Measurements from ENCODE around the gene LGALS7.
A peak's percentile ranks its signal among the peaks of the same experiment; 100 is the strongest.

Gene LGALS7

GRCh38 chr19:38812841-38813320, 39.6 kb upstream of the LGALS7 start, which contains the start of gene LGALS4:
Gene LGALS4, minus strand, starts transcription at chr19:38812945. Its CDS starts 59 bp downstream, at chr19:38812886.
- H3K14ac ChIP-seq (ENCODE audit: low read length in 2 of 2), result no peak within 1 kb of the TSS
- no peak within 1 kb of the TSS for H3K4me3 ChIP-seq (ENCODE audit: insufficient read depth in 1 of 2, low read depth in 1 of 2, low read length in 2 of 2)
- no peak within 1 kb of the TSS for H2BK12ac ChIP-seq (ENCODE audit: low read length in 2 of 2)
- no peak within 1 kb of the TSS for H3K27ac ChIP-seq (ENCODE audit: low read length, poor library complexity, severe bottlenecking)
- no peak within 1 kb of the TSS for H2BK120ac ChIP-seq (ENCODE audit: low read depth, low read length)
- no peaks in the 10 kb centered on the region for H3K9me3 ChIP-seq (ENCODE audit: control insufficient read depth, low read length)
- no peak within 1 kb of the TSS for H2AFZ ChIP-seq (ENCODE audit: low read depth, low read length)
- peaks cover 6% of the 10 kb centered on the region for H3K4me1 ChIP-seq (ENCODE audit: control insufficient read depth, insufficient read depth, low read depth, low read length)
- H2BK5ac ChIP-seq (ENCODE audit: low read depth, low read length, poor library complexity, severe bottlenecking), result no peak within 1 kb of the TSS
- no peak within 1 kb of the TSS for H2BK15ac ChIP-seq (ENCODE audit: low read depth, poor library complexity, severe bottlenecking)
- H2AK5ac ChIP-seq (ENCODE audit: low read length, severe bottlenecking), result no peak within 1 kb of the TSS
- 91% methylated on average over 13 of the region's 15 CpGs for WGBS
- H3K4me2 ChIP-seq (ENCODE audit: low read length, poor library complexity, severe bottlenecking), result no peak within 1 kb of the TSS
- H3K27me3 ChIP-seq (ENCODE audit: control insufficient read depth in 1 of 2, insufficient read depth in 1 of 2, low read length in 2 of 2), result no peaks in the 10 kb centered on the region
- no peak within 1 kb of the TSS for H3K9ac ChIP-seq (ENCODE audit: low read length)
- no peak within 1 kb of the TSS for H3K18ac ChIP-seq (ENCODE audit: low read depth in 1 of 2, low read length in 2 of 2)
- no peak within 1 kb of the TSS for H4K8ac ChIP-seq (ENCODE audit: low read length)
- DNase-seq, result no peak
- H4K91ac ChIP-seq (ENCODE audit: low read length), result no peak within 1 kb of the TSS
- H3K23ac ChIP-seq (ENCODE audit: low read length in 2 of 2), result no peak within 1 kb of the TSS
- H3K4ac ChIP-seq (ENCODE audit: low read depth in 1 of 2, low read length in 2 of 2), result no peak within 1 kb of the TSS
- no peaks in the 10 kb centered on the region for H3K79me1 ChIP-seq (replicated peaks; ENCODE audit: low read length, poor library complexity, severe bottlenecking)
- H3K36me3 ChIP-seq (ENCODE audit: control insufficient read depth in 1 of 2, insufficient read depth in 2 of 2, low read depth in 1 of 2, low read length in 2 of 2), result peaks cover 28 to 31% of the 10 kb centered on the region in 2 experiments

GRCh38 chr19:38812009-38812840, 38.9 kb upstream of the LGALS7 start:
- H2AK5ac ChIP-seq (ENCODE audit: low read length, severe bottlenecking), result no peak overlapping the region
- no peak overlapping the region for H4K91ac ChIP-seq (ENCODE audit: low read length)
- WGBS, result 87% methylated on average over 14 of the region's 18 CpGs
- no peak overlapping the region for H2BK15ac ChIP-seq (ENCODE audit: low read depth, poor library complexity, severe bottlenecking)
- no peaks in the 10 kb centered on the region for H3K79me1 ChIP-seq (replicated peaks; ENCODE audit: low read length, poor library complexity, severe bottlenecking)
- no peak overlapping the region for H3K4me2 ChIP-seq (ENCODE audit: low read length, poor library complexity, severe bottlenecking)
- H4K8ac ChIP-seq (ENCODE audit: low read length), result no peak overlapping the region
- peaks cover 21 to 27% of the 10 kb centered on the region in 2 experiments for H3K36me3 ChIP-seq (ENCODE audit: control insufficient read depth in 1 of 2, insufficient read depth in 2 of 2, low read depth in 1 of 2, low read length in 2 of 2)
- no peak for DNase-seq
- H3K23ac ChIP-seq (ENCODE audit: low read length in 2 of 2), result no peak overlapping the region
- peaks cover 6% of the 10 kb centered on the region for H3K4me1 ChIP-seq (ENCODE audit: control insufficient read depth, insufficient read depth, low read depth, low read length)
- no peak overlapping the region for H2BK12ac ChIP-seq (ENCODE audit: low read length in 2 of 2)
- no peak overlapping the region for H3K4me3 ChIP-seq (ENCODE audit: insufficient read depth in 1 of 2, low read depth in 1 of 2, low read length in 2 of 2)
- no peak overlapping the region for H3K14ac ChIP-seq (ENCODE audit: low read length in 2 of 2)
- no peak overlapping the region for H3K4ac ChIP-seq (ENCODE audit: low read depth in 1 of 2, low read length in 2 of 2)
- H3K27me3 ChIP-seq (ENCODE audit: control insufficient read depth in 1 of 2, insufficient read depth in 1 of 2, low read length in 2 of 2), result no peaks in the 10 kb centered on the region
- H2BK5ac ChIP-seq (ENCODE audit: low read depth, low read length, poor library complexity, severe bottlenecking), result no peak overlapping the region
- H3K9me3 ChIP-seq (ENCODE audit: control insufficient read depth, low read length), result no peaks in the 10 kb centered on the region
- H2BK120ac ChIP-seq (ENCODE audit: low read depth, low read length), result no peak overlapping the region
- H3K18ac ChIP-seq (ENCODE audit: low read depth in 1 of 2, low read length in 2 of 2), result no peak overlapping the region
- no peak overlapping the region for H3K27ac ChIP-seq (ENCODE audit: low read length, poor library complexity, severe bottlenecking)
- H3K9ac ChIP-seq (ENCODE audit: low read length), result no peak overlapping the region
- no peak overlapping the region for H2AFZ ChIP-seq (ENCODE audit: low read depth, low read length)

- DNase-seq, result no peak
- H3K27me3 ChIP-seq (ENCODE audit: control insufficient read depth in 1 of 2, insufficient read depth in 1 of 2, low read length in 2 of 2), result no peaks in the 10 kb centered on the region
- no peak overlapping the region for H3K4me2 ChIP-seq (ENCODE audit: low read length, poor library complexity, severe bottlenecking)
- no peak overlapping the region for H3K4me3 ChIP-seq (ENCODE audit: insufficient read depth in 1 of 2, low read depth in 1 of 2, low read length in 2 of 2)
- no peak overlapping the region for H4K91ac ChIP-seq (ENCODE audit: low read length)
- H3K79me1 ChIP-seq (replicated peaks; ENCODE audit: low read length, poor library complexity, severe bottlenecking), result no peaks in the 10 kb centered on the region
- no peak overlapping the region for H2AFZ ChIP-seq (ENCODE audit: low read depth, low read length)
- H2AK5ac ChIP-seq (ENCODE audit: low read length, severe bottlenecking), result no peak overlapping the region
- no peak overlapping the region for H2BK120ac ChIP-seq (ENCODE audit: low read depth, low read length)
- no peak overlapping the region for H2BK12ac ChIP-seq (ENCODE audit: low read length in 2 of 2)
- H2BK5ac ChIP-seq (ENCODE audit: low read depth, low read length, poor library complexity, severe bottlenecking), result no peak overlapping the region
- H3K23ac ChIP-seq (ENCODE audit: low read length in 2 of 2), result no peak overlapping the region
- no peak overlapping the region for H4K8ac ChIP-seq (ENCODE audit: low read length)
- no peak overlapping the region for H3K4ac ChIP-seq (ENCODE audit: low read depth in 1 of 2, low read length in 2 of 2)
- H3K4me1 ChIP-seq (ENCODE audit: control insufficient read depth, insufficient read depth, low read depth, low read length), result peaks cover 6% of the 10 kb centered on the region
- 96% methylated on average over 8 of the region's 8 CpGs for WGBS
- H3K14ac ChIP-seq (ENCODE audit: low read length in 2 of 2), result no peak overlapping the region
- no peak overlapping the region for H3K27ac ChIP-seq (ENCODE audit: low read length, poor library complexity, severe bottlenecking)
- no peak overlapping the region for H3K9ac ChIP-seq (ENCODE audit: low read length)
- H3K36me3 ChIP-seq (ENCODE audit: control insufficient read depth in 1 of 2, insufficient read depth in 2 of 2, low read depth in 1 of 2, low read length in 2 of 2), result peaks cover under 1 to 2% of the 10 kb centered on the region in 2 experiments
- H2BK15ac ChIP-seq (ENCODE audit: low read depth, poor library complexity, severe bottlenecking), result no peak overlapping the region
- no peaks in the 10 kb centered on the region for H3K9me3 ChIP-seq (ENCODE audit: control insufficient read depth, low read length)
- H3K18ac ChIP-seq (ENCODE audit: low read depth in 1 of 2, low read length in 2 of 2), result no peak overlapping the region
These were observed 36.4 kb upstream of the LGALS7 start for GRCh38 chr19:38809592-38810252.

DNA sequence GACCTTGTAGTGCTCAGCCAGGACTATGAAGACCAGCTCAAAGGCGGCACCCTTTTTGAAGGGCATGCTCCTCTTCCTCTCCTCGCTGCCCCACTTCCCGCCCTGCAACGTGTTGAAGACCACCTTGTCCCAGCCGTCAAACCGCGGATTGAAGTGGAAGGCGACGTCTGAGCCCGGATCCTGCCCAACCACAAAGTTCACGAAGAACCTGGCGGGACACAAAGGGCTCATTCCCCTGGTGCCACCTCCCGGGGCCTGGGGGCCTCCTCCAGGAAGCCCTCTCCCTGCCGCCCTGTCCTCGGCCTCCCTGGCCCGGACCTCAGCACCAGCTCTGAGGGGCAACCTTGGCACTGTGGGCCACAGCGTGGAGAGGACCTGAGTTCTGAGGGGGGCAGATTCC, 35.4 kb upstream of the LGALS7 start:
- WGBS, result 96% methylated on average over 14 of the region's 17 CpGs
- no peak overlapping the region for H3K4me3 ChIP-seq (ENCODE audit: insufficient read depth in 1 of 2, low read depth in 1 of 2, low read length in 2 of 2)

More for the DNA sequence above, 35.4 kb upstream of the LGALS7 start:
- H3K27me3 ChIP-seq (ENCODE audit: control insufficient read depth in 1 of 2, insufficient read depth in 1 of 2, low read length in 2 of 2), result no peaks in the 10 kb centered on the region
- no peak overlapping the region for H3K4me2 ChIP-seq (ENCODE audit: low read length, poor library complexity, severe bottlenecking)
- H3K79me1 ChIP-seq (replicated peaks; ENCODE audit: low read length, poor library complexity, severe bottlenecking), result no peaks in the 10 kb centered on the region
- peak overlapping the region; percentile 27 to 61 for H2BK12ac ChIP-seq (ENCODE audit: low read length in 2 of 2)
- H3K36me3 ChIP-seq (ENCODE audit: control insufficient read depth in 1 of 2, insufficient read depth in 2 of 2, low read depth in 1 of 2, low read length in 2 of 2), result peaks cover 0 to 2% of the 10 kb centered on the region in 2 experiments
- H3K9me3 ChIP-seq (ENCODE audit: control insufficient read depth, low read length), result no peaks in the 10 kb centered on the region
- no peak overlapping the region for H3K23ac ChIP-seq (ENCODE audit: low read length in 2 of 2)
- peak overlapping the region; percentile 79 for H4K8ac ChIP-seq (ENCODE audit: low read length)
- no peak overlapping the region for H2AFZ ChIP-seq (ENCODE audit: low read depth, low read length)
- no peak overlapping the region for H2BK5ac ChIP-seq (ENCODE audit: low read depth, low read length, poor library complexity, severe bottlenecking)
- peak overlapping the region; percentile 94 for H2AK5ac ChIP-seq (ENCODE audit: low read length, severe bottlenecking)
- H2BK15ac ChIP-seq (ENCODE audit: low read depth, poor library complexity, severe bottlenecking), result peak overlapping the region; percentile 6
- H3K4ac ChIP-seq (ENCODE audit: low read depth in 1 of 2, low read length in 2 of 2), result peak overlapping the region in 1 of 2 experiments; percentile 22
- H3K4me1 ChIP-seq (ENCODE audit: control insufficient read depth, insufficient read depth, low read depth, low read length), result peaks cover 6% of the 10 kb centered on the region
- peak overlapping the region in 1 of 2 experiments; percentile 72 for H3K14ac ChIP-seq (ENCODE audit: low read length in 2 of 2)
- H4K91ac ChIP-seq (ENCODE audit: low read length), result no peak overlapping the region
- H3K27ac ChIP-seq (ENCODE audit: low read length, poor library complexity, severe bottlenecking), result no peak overlapping the region
- H2BK120ac ChIP-seq (ENCODE audit: low read depth, low read length), result no peak overlapping the region
- no peak for DNase-seq
- no peak overlapping the region for H3K9ac ChIP-seq (ENCODE audit: low read length)
- H3K18ac ChIP-seq (ENCODE audit: low read depth in 1 of 2, low read length in 2 of 2), result peak overlapping the region; percentile 61 to 64

Data from mesenchymal stem cell (in vitro differentiated cells and primary cell).